ENCODE measurements around the gene RPIA.

- TF ChIP-seq POLR2A (IDR thresholded peaks at IDR 0.05) (no peak), POLR2AphosphoS5 (IDR thresholded peaks at IDR 0.05) (no peak)
- TF ChIP-seq, protein P1, sequence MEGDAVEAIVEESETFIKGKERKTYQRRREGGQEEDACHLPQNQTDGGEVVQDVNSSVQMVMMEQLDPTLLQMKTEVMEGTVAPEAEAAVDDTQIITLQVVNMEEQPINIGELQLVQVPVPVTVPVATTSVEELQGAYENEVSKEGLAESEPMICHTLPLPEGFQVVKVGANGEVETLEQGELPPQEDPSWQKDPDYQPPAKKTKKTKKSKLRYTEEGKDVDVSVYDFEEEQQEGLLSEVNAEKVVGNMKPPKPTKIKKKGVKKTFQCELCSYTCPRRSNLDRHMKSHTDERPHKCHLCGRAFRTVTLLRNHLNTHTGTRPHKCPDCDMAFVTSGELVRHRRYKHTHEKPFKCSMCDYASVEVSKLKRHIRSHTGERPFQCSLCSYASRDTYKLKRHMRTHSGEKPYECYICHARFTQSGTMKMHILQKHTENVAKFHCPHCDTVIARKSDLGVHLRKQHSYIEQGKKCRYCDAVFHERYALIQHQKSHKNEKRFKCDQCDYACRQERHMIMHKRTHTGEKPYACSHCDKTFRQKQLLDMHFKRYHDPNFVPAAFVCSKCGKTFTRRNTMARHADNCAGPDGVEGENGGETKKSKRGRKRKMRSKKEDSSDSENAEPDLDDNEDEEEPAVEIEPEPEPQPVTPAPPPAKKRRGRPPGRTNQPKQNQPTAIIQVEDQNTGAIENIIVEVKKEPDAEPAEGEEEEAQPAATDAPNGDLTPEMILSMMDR (IDR thresholded peaks at IDR 0.05 in 8 of 11, conservative IDR thresholded peaks at IDR 0.05 in 3 of 11), result no peak
These were observed 43.7 kb downstream of the RPIA start for GRCh38 chr2:88735133-88735532.
